KMS-11 (cell line): Measurements from ENCODE around the gene IQGAP1.

Experiments
- H2AFZ ChIP-seq: fragments of 200-600 bp; sonication (generic); 2 replicates; pipeline ENCODE4 v1.6.1; 2016; ENCODE audit warnings: antibody characterized with exemption, mixed run types, low read depth
- H3K27ac ChIP-seq: fragments of 200-600 bp; sonication (generic); 2 replicates; pipeline ENCODE4 v1.6.1; 2016; ENCODE audit warnings: mild to moderate bottlenecking, mixed run types
- H3K27me3 ChIP-seq: fragments of 200-600 bp; sonication (generic); 2 replicates; pipeline ENCODE4 v1.6.1; 2017; ENCODE audit warnings: mild to moderate bottlenecking, low read depth, mixed run types, moderate library complexity; ENCODE audit not compliant: insufficient read depth
- H3K36me3 ChIP-seq: fragments of 200-600 bp; sonication (generic); 2 replicates; pipeline ENCODE4 v1.6.1; 2017; ENCODE audit warnings: mild to moderate bottlenecking, mixed run types; ENCODE audit not compliant: insufficient read depth
- H3K4me1 ChIP-seq: fragments of 200-600 bp; sonication (generic); 2 replicates; pipeline ENCODE4 v1.6.1; 2016; ENCODE audit warnings: mild to moderate bottlenecking, low read depth, mixed run types; ENCODE audit not compliant: poor library complexity, severe bottlenecking
- H3K4me2 ChIP-seq: fragments of 200-600 bp; sonication (generic); 2 replicates; pipeline ENCODE4 v1.7.0; 2016; ENCODE audit warnings: mild to moderate bottlenecking, mixed run types
- H3K4me3 ChIP-seq: fragments of 200-600 bp; sonication (generic); IDR thresholded peaks from 2 replicates; pipeline ENCODE4 v1.6.1; 2017; ENCODE audit warnings: low read depth, low read length, mixed read lengths; ENCODE audit not compliant: insufficient read depth
- H3K79me2 ChIP-seq: fragments of 200-600 bp; sonication (generic); 2 replicates; pipeline ENCODE4 v1.6.1; 2016; ENCODE audit warnings: low read depth, mixed run types; ENCODE audit not compliant: insufficient read depth
- H3K9ac ChIP-seq: fragments of 200-600 bp; sonication (generic); 2 replicates; pipeline ENCODE4 v1.6.1; 2016; ENCODE audit warnings: mild to moderate bottlenecking, mixed run types
- H4K20me1 ChIP-seq: fragments of 200-600 bp; sonication (generic); 2 replicates; pipeline ENCODE4 v1.6.1; 2016; ENCODE audit warnings: mild to moderate bottlenecking, mixed run types; ENCODE audit not compliant: insufficient read depth
- CTCF ChIP-seq: fragments of 200-600 bp; sonication (generic); conservative IDR thresholded peaks from 2 replicates; pipeline ENCODE4 v1.6.1; 2017; ENCODE audit warnings: low read depth, mild to moderate bottlenecking, antibody characterized with exemption, low read length, moderate library complexity, mixed read lengths

Gene IQGAP1

GRCh38 chr15:90471126-90471525 lies 83.1 kb downstream of the IQGAP1 start:
- H3K4me3 ChIP-seq: no peak overlapping the region
- H3K36me3 ChIP-seq: 0 out of 2 replicates have a peak, but pooled peaks cover 3% of the 10 kb centered on the region
- no peaks in the 10 kb centered on the region; the same call in 1 of the 2 replicates for H4K20me1 ChIP-seq
- H3K4me1 ChIP-seq: no peaks in the 10 kb centered on the region
- H3K79me2 ChIP-seq: no peaks in the 10 kb centered on the region
- no peak overlapping the region for H3K9ac ChIP-seq
- no peak overlapping the region for H3K4me2 ChIP-seq
- TF ChIP-seq CTCF: no peak
- H2AFZ ChIP-seq: no peak overlapping the region
- H3K27ac ChIP-seq: no peak overlapping the region
- H3K27me3 ChIP-seq: no peaks in the 10 kb centered on the region

DNA sequence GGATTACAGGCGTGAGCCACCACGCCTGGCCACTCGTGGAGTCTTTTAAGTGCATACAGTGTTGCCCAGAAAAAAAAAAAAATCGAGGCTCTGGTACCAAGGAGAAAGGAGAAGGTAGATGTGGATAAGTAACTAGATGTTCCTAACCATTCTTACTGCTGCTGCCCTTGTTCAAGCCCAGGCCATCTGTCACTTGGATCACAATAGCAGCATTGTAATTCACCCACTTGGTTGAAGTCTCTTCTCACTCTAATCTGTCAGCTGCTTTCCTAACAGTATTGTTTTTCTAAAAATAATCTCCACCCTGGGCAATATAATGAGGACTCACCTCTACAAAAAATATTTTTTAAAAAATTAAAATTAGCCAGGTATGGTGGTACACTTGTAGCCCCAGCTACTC lies 83.7 kb downstream of the IQGAP1 start:
- Histone ChIP-seq H4K20me1 (no peaks in the 10 kb centered on the region; the same call in 1 of the 2 replicates), H3K27ac (no peak overlapping the region), H3K79me2 (no peaks in the 10 kb centered on the region), H3K4me1 (no peaks in the 10 kb centered on the region), H3K4me3 (no peak overlapping the region), H2AFZ (no peak overlapping the region), H3K4me2 (no peak overlapping the region), H3K9ac (no peak overlapping the region), H3K36me3 (0 out of 2 replicates have a peak, but pooled peaks cover 3% of the 10 kb centered on the region), H3K27me3 (no peaks in the 10 kb centered on the region)
- no peak for TF ChIP-seq CTCF

DNA sequence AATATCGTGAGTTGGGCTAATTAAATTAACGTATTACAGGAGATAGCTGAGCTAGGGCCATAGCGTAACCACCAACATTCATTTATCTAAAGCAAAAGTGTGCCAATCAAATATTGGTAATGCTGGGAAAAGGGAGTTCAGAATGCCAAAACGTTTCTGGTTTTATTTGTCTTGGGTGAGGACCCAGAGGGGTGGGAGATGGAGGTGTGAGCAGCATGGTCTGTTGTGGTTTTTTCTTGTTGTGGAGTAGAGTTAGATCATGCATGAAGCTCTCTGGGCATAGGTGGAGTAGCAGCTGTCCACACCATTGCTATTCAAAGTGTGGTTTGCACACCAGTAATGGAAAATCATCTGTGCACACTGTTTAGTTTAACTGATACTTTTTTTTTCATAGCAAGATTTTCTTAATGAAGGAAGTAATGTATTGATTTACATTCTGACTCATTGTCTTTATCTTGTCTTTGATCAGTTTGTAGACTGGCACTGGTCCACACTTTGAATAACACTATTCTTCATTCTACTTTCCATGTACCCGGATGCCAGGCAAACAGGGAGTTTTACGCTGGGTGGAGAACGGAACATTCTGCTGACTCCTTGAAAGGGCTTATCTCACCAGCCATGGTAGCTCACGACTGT lies 90.9 kb downstream of the IQGAP1 start:
- Histone ChIP-seq H4K20me1 (no peaks in the 10 kb centered on the region; the same call in 1 of the 2 replicates), H3K4me2 (no peak overlapping the region), H3K27ac (no peak overlapping the region), H3K9ac (no peak overlapping the region), H3K4me3 (no peak overlapping the region), H2AFZ (no peak overlapping the region), H3K79me2 (no peaks in the 10 kb centered on the region), H3K36me3 (no peaks in the 10 kb centered on the region), H3K4me1 (peaks cover 24% of the 10 kb centered on the region), H3K27me3 (no peaks in the 10 kb centered on the region)
- no peak for TF ChIP-seq CTCF

DNA sequence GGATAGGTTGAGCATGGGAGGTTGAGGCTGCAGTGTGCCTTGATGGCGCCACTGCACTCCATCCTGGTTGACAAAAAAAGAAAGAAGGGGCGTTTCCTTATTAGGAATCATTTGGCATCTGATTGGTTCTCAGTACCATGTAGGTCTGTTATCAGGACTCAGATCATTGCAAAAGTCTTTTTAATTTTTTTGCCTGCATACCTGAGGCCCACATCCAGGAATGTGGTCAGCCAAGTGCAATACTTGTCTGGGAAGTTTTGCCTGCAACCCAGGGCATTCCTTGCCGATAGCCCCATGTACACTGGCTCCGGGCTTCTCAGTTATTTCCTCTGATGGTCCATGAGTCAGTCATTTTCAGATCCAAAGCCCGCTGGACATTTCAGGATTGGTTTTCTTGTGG lies 91.6 kb downstream of the IQGAP1 start:
- no peak overlapping the region for H3K4me3 ChIP-seq
- TF ChIP-seq CTCF: no peak
- peaks cover 24% of the 10 kb centered on the region for H3K4me1 ChIP-seq
- H3K9ac ChIP-seq: no peak overlapping the region
- no peak overlapping the region for H3K4me2 ChIP-seq
- H3K36me3 ChIP-seq: no peaks in the 10 kb centered on the region
- no peak overlapping the region for H2AFZ ChIP-seq
- H3K27me3 ChIP-seq: no peaks in the 10 kb centered on the region
- no peak overlapping the region for H3K27ac ChIP-seq
- no peaks in the 10 kb centered on the region; the same call in 1 of the 2 replicates for H4K20me1 ChIP-seq
- H3K79me2 ChIP-seq: no peaks in the 10 kb centered on the region
